ENCODE data around the gene ACSM5. TPM values are rescaled to one million over a fixed set of nuclear protein-coding genes. Genes with fewer than 3 reads are reported as not detected.

Gene ACSM5
- total and polyA plus RNA-seq, 2 of the 4 experiments (the other 2 are of a cell fraction): not detected

DNA sequence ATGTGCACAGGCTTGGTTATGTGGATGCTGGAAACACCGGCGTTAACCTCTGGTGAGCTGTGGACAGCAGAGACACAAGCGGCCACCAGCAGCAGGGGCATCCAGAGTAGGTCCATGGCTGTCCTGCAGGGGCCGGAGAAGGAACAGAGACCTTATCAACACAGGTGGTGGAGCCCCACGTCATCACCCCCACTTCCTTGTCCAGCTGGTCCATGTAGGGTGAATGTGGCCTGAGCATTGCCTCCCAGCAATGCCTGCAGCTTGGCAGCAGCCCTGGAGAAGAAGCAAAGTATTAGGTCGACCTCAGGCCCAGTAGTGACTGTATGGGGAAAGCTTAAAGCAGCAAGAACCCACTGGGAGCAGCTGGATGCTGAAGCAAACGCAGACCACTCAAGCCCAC lies 10.1 kb upstream of the ACSM5 start:
- Histone ChIP-seq H3K4me3 (ENCODE audit: insufficient read depth, low read depth, low read length) (no peak overlapping the region), H4K20me1 (ENCODE audit: insufficient read depth, low read length) (no peaks in the 10 kb centered on the region), H3K14ac (replicated peaks; ENCODE audit: low read depth, low read length) (no peak overlapping the region), H3K9me1 (ENCODE audit: insufficient read depth, low read length) (no peaks in the 10 kb centered on the region), H3K27me3 (ENCODE audit: control insufficient read depth, insufficient read depth, low read length) (no peaks in the 10 kb centered on the region), H3K79me1 (ENCODE audit: low read depth in 1 of 2, low read length in 2 of 2) (no peaks in the 10 kb centered on the region), H2BK15ac (ENCODE audit: low read depth, low read length) (no peak overlapping the region), H3K27ac (ENCODE audit: insufficient read depth, low read length) (no peak overlapping the region), H2AK5ac (ENCODE audit: low read depth, low read length) (no peak overlapping the region), H3K4me1 (ENCODE audit: control insufficient read depth, insufficient read depth, low read length) (no peaks in the 10 kb centered on the region), H3K9me3 (ENCODE audit: control insufficient read depth, insufficient read depth, low read length) (peaks cover 3% of the 10 kb centered on the region; the same call in 1 of the 2 replicates), H4K8ac (ENCODE audit: low read depth in 2 of 2, low read length in 2 of 2) (no peak overlapping the region), H2AK9ac (replicated peaks; ENCODE audit: low read depth, low read length, poor library complexity) (no peak overlapping the region), H3K4ac (ENCODE audit: low read depth, low read length) (no peak overlapping the region), H2BK20ac (ENCODE audit: low read depth, low read length) (no peak overlapping the region), H3K9ac (ENCODE audit: low read depth, low read length) (no peak overlapping the region), H2AFZ (replicated peaks; ENCODE audit: low read length, poor library complexity) (no peak overlapping the region), H2BK5ac (ENCODE audit: low read depth, low read length, poor library complexity, severe bottlenecking) (no peak overlapping the region), H3K36me3 (ENCODE audit: control insufficient read depth, insufficient read depth, low read length) (no peaks in the 10 kb centered on the region), H4K5ac (ENCODE audit: low read depth, low read length) (no peak overlapping the region), H3K18ac (ENCODE audit: low read depth, low read length) (no peak overlapping the region), H2BK120ac (ENCODE audit: low read depth, low read length) (no peak overlapping the region), H3K23ac (ENCODE audit: low read depth, low read length) (no peak overlapping the region), H3K56ac (ENCODE audit: extremely low read depth, insufficient read depth, low read length) (no peak overlapping the region), H3K4me2 (ENCODE audit: low read depth, low read length) (no peak overlapping the region), H4K91ac (ENCODE audit: insufficient read depth, low read depth, low read length) (no peak overlapping the region)
- ChIA-PET POLR2A (ENCODE audit: unreplicated experiment) (no interaction called here), CTCF (no interaction called here)
- WGBS, 2 experiments (ENCODE audit: extremely low coverage in 2 of 2, insufficient read length in 1 of 2): 58% methylated on average over 2 of the region's 7 CpGs; no CpG with 5 or more reads in 1 of the 2 experiments
- no TSS peak for BruUV-seq (replicated peaks)
- TF ChIP-seq MXI1 (IDR thresholded peaks at IDR 0.05; ENCODE audit: borderline replicate concordance, low read depth, low read length) (no peak), RCOR1 (IDR thresholded peaks at IDR 0.05; ENCODE audit: insufficient replicate concordance, low read length) (no peak)
- ATAC-seq (ENCODE audit: low read depth) (no peak), DNase-seq (no peak)
- dilution Hi-C loops (cut with HindIII; ENCODE audit: low sequenced_read_pairs, unreplicated experiment) (no loop called here), intact Hi-C loops (cut with micrococcal nuclease) (no loop called here), in situ Hi-C loops (cut with MboI; ENCODE audit: low sequenced_read_pairs) (loop anchor here (25.0 kb wide), 1 partner anchor 787 kb away; no protein-coding TSS in a partner anchor)
